Stimulated activated CD4-positive, alpha-beta T cell treated with anti-CD3 and anti-CD28 coated beads, Interleukin-1b, Interleukin-23, amount 100 ng/mL, for 1 hour (primary cell): ENCODE measurements around the gene WWOX.

Experiments
- DNase-seq, 2 donors: peaks; one replicate each; pipeline ENCODE4 v3.0.0-alpha.2; 2020; ENCODE audit warnings: low read depth in 2 of 2

WWOX gene

GRCh38 chr16:78227855-78228254 lies 128.4 kb downstream of the WWOX start:
- no peak for DNase-seq

GRCh38 chr16:78228704-78229103 lies 129.2 kb downstream of the WWOX start:
- no peak for DNase-seq

- no peak for DNase-seq
Observed at GRCh38 chr16:78230832-78231231, 131.4 kb downstream of the WWOX start.

- DNase-seq = peak; percentile 10 to 37
Observed at GRCh38 chr16:78235168-78235800, 135.8 kb downstream of the WWOX start.

GRCh38 chr16:78235876-78236275 lies 136.4 kb downstream of the WWOX start:
- DNase-seq = no peak

GRCh38 chr16:78237841-78238240 lies 138.4 kb downstream of the WWOX start:
- no peak for DNase-seq

GRCh38 chr16:78240459-78241222 lies 141.2 kb downstream of the WWOX start:
- no peak for DNase-seq

- DNase-seq = no peak
Observed at GRCh38 chr16:78242239-78242630, 142.8 kb downstream of the WWOX start.

GRCh38 chr16:78244131-78244895 lies 144.9 kb downstream of the WWOX start:
- DNase-seq = no peak

GRCh38 chr16:78246559-78246958 lies 147.1 kb downstream of the WWOX start:
- DNase-seq = no peak

GRCh38 chr16:78249056-78249455 lies 149.6 kb downstream of the WWOX start:
- DNase-seq = no peak

- no peak for DNase-seq
Observed at GRCh38 chr16:78249832-78250231, 150.4 kb downstream of the WWOX start.

GRCh38 chr16:78251115-78251514 lies 151.7 kb downstream of the WWOX start:
- DNase-seq = no peak

- no peak for DNase-seq
Observed at GRCh38 chr16:78252757-78253156, 153.3 kb downstream of the WWOX start.

- no peak for DNase-seq
Observed at GRCh38 chr16:78254841-78255240, 155.4 kb downstream of the WWOX start.

GRCh38 chr16:78256686-78257375 lies 157.4 kb downstream of the WWOX start:
- DNase-seq = no peak

GRCh38 chr16:78257376-78257728 lies 157.9 kb downstream of the WWOX start:
- no peak for DNase-seq

GRCh38 chr16:78258375-78259065 lies 159.1 kb downstream of the WWOX start:
- DNase-seq = no peak

- DNase-seq = no peak
Observed at GRCh38 chr16:78259873-78260272, 160.4 kb downstream of the WWOX start.

- DNase-seq = no peak
Observed at GRCh38 chr16:78264642-78265041, 165.2 kb downstream of the WWOX start.

- no peak for DNase-seq
Observed at GRCh38 chr16:78269256-78269655, 169.8 kb downstream of the WWOX start.

- no peak for DNase-seq
Observed at GRCh38 chr16:78271981-78272380, 172.5 kb downstream of the WWOX start.
